Measurements from ENCODE around the gene TRAIP. TPM values are rescaled to one million over a fixed set of nuclear protein-coding genes. Genes with fewer than 3 reads are reported as not detected.

TRAIP gene
- total RNA-seq, 1 experiment from 2014 or later, result 28.0 TPM

GRCh38 chr3:49882166-49882565 is 25.8 kb upstream of the TRAIP start:
- Histone ChIP-seq H3K9me3 (no peaks in the 10 kb centered on the region), H3K27me3 (replicated peaks; ENCODE audit: control insufficient read depth, insufficient read depth, low read length) (no peaks in the 10 kb centered on the region), H3K4me1 (peaks cover 26% of the 10 kb centered on the region), H3K36me3 (ENCODE audit: control insufficient read depth, insufficient read depth, low read length) (no peaks in the 10 kb centered on the region), H3K4me3 (ENCODE audit: low read depth, low read length) (no peak overlapping the region)
- H3K27me3 Mint-ChIP-seq (ENCODE audit: insufficient read depth, unreplicated experiment), result no peaks in the 10 kb centered on the region
- H3K4me3 Mint-ChIP-seq (ENCODE audit: unreplicated experiment), result no peak overlapping the region
- H3K27ac Mint-ChIP-seq (ENCODE audit: unreplicated experiment), result no peak overlapping the region
- no peak for TF ChIP-seq CTCF (IDR thresholded peaks at IDR 0.05; ENCODE audit: insufficient read depth in 1 of 2, low read depth in 1 of 2, low read length in 1 of 2, severe bottlenecking in 1 of 2, unreplicated experiment in 1 of 2)
- peaks cover 7% of the 10 kb centered on the region for H3K4me1 Mint-ChIP-seq (ENCODE audit: low read depth, unreplicated experiment)
- ChIA-PET POLR2A (no interaction called here), CTCF (interaction anchor here (1.1 kb wide), 1 partner anchor 47 kb away, joined by 4 read pairs; the partner anchor contains the start of gene MON1A)
- peaks cover 5% of the 10 kb centered on the region for H3K36me3 Mint-ChIP-seq (ENCODE audit: insufficient read depth, unreplicated experiment)
- no peak for DNase-seq
- H3K9me3 Mint-ChIP-seq (ENCODE audit: unreplicated experiment), result no peaks in the 10 kb centered on the region
- no TSS peak for BruUV-seq (replicated peaks)
- intact Hi-C loops (cut with micrococcal nuclease; ENCODE audit: unreplicated experiment), result no loop called here

GRCh38 chr3:49880581-49881315 is 24.4 kb upstream of the TRAIP start:
- no peak for TF ChIP-seq CTCF (IDR thresholded peaks at IDR 0.05; ENCODE audit: insufficient read depth in 1 of 2, low read depth in 1 of 2, low read length in 1 of 2, severe bottlenecking in 1 of 2, unreplicated experiment in 1 of 2)
- Mint-ChIP-seq H3K27me3 (ENCODE audit: insufficient read depth, unreplicated experiment) (no peaks in the 10 kb centered on the region), H3K36me3 (ENCODE audit: insufficient read depth, unreplicated experiment) (peaks cover 5% of the 10 kb centered on the region), H3K4me1 (ENCODE audit: low read depth, unreplicated experiment) (peaks cover 7% of the 10 kb centered on the region), H3K9me3 (ENCODE audit: unreplicated experiment) (no peaks in the 10 kb centered on the region), H3K4me3 (ENCODE audit: unreplicated experiment) (no peak overlapping the region), H3K27ac (ENCODE audit: unreplicated experiment) (peak overlapping the region; percentile 39)
- Histone ChIP-seq H3K9me3 (no peaks in the 10 kb centered on the region), H3K4me3 (ENCODE audit: low read depth, low read length) (no peak overlapping the region), H3K4me1 (peaks cover 26% of the 10 kb centered on the region), H3K27me3 (replicated peaks; ENCODE audit: control insufficient read depth, insufficient read depth, low read length) (no peaks in the 10 kb centered on the region), H3K36me3 (ENCODE audit: control insufficient read depth, insufficient read depth, low read length) (no peaks in the 10 kb centered on the region)
- DNase-seq, result no peak
- BruUV-seq (replicated peaks), result no TSS peak
- intact Hi-C loops (cut with micrococcal nuclease; ENCODE audit: unreplicated experiment), result no loop called here
- POLR2A ChIA-PET, result interaction anchor here (0.6 kb wide), 1 partner anchor 25 kb away, joined by 3 read pairs; the partner anchor contains the start of gene TRAIP
- CTCF ChIA-PET, result interaction anchor here (1.1 kb wide), 1 partner anchor 11 kb away, joined by 4 read pairs; the partner anchor contains the start of gene CAMKV

- Mint-ChIP-seq H3K4me1 (ENCODE audit: low read depth, unreplicated experiment) (peaks cover 7% of the 10 kb centered on the region), H3K36me3 (ENCODE audit: insufficient read depth, unreplicated experiment) (no peaks in the 10 kb centered on the region), H3K27ac (ENCODE audit: unreplicated experiment) (no peak overlapping the region), H3K9me3 (ENCODE audit: unreplicated experiment) (no peaks in the 10 kb centered on the region), H3K27me3 (ENCODE audit: insufficient read depth, unreplicated experiment) (no peaks in the 10 kb centered on the region), H3K4me3 (ENCODE audit: unreplicated experiment) (no peak overlapping the region)
- Histone ChIP-seq H3K4me3 (ENCODE audit: low read depth, low read length) (no peak overlapping the region), H3K36me3 (ENCODE audit: control insufficient read depth, insufficient read depth, low read length) (no peaks in the 10 kb centered on the region), H3K27me3 (replicated peaks; ENCODE audit: control insufficient read depth, insufficient read depth, low read length) (no peaks in the 10 kb centered on the region), H3K9me3 (no peaks in the 10 kb centered on the region), H3K4me1 (peaks cover 30% of the 10 kb centered on the region)
- DNase-seq, result no peak
- ChIA-PET CTCF (no interaction called here), POLR2A (no interaction called here)
- no peak for TF ChIP-seq CTCF (IDR thresholded peaks at IDR 0.05; ENCODE audit: insufficient read depth in 1 of 2, low read depth in 1 of 2, low read length in 1 of 2, severe bottlenecking in 1 of 2, unreplicated experiment in 1 of 2)
- no TSS peak for BruUV-seq (replicated peaks)
- intact Hi-C loops (cut with micrococcal nuclease; ENCODE audit: unreplicated experiment), result no loop called here
Measured at GRCh38 chr3:49879721-49880120, 23.4 kb upstream of the TRAIP start.
